HG03378 (cell line): ENCODE data around the gene SH3D19.

Experiments used
- ATAC-seq: cut with Tn5 transposase; IDR thresholded peaks from one replicate; pipeline ENCODE4 v1.9.1; 2021; ENCODE audit warnings: mild to moderate bottlenecking, moderate library complexity; ENCODE audit not compliant: unreplicated experiment

SH3D19 gene

GRCh38 chr4:151202381-151202780 is 123.0 kb downstream of the SH3D19 start:
- no peak for ATAC-seq

DNA sequence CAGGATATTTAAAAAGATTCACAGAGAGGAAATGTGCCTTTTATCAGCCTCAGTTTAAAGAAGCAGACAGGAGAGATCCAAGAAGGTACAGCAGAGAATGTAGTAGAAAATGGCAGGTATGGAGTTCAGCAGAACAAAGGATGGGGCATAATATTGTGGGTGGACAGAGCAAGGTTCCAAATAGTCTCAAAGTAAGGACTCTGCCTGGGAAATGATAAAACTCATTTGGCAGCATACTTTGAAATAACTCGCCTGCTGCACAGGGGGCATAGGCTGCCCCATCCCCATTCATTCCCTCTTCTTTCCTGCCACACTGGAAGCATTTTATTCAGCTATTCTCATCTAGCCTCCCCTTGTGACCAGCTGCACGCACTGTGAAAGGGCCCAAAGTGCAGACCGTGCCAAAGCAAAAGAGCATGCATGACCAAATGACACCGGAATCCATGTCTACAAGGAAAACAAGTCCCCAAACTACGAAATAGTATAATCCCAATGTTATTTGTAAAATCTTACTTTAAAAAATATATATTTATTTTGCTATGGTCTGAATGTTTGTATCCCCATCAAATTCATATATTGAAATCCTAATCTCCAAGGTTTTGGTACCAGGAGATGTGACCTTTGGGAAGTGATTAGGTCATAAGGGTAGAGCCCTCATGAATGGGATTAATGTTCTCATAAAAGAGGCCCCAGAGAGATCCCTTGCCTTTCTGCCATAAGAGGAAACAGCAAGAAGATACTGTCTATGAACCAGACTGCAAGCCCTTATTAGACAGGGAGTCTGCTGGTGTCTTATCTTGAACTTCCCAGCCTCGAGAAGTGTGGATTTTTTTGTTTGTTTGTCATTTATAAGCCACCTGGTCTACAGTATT is 125.8 kb downstream of the SH3D19 start:
- ATAC-seq = no peak

DNA sequence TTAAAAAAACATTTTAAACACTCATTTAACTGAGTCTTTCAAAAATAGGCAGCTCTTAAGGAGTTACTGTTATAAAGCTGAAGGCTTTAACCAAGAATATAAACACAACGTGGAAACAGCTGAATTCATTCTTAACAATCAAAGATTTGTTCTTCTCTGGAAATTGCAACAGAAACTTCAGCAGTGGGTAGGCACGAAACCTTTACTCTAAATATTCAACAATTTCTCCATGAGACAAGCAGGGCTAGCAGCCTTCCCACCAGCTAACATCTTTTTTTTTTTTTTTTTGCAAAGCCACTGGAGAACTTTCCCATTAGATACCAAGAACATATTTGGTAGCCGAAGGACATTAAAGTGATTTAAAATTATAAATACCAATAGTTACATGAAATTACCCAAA is 126.7 kb downstream of the SH3D19 start:
- ATAC-seq = no peak

DNA sequence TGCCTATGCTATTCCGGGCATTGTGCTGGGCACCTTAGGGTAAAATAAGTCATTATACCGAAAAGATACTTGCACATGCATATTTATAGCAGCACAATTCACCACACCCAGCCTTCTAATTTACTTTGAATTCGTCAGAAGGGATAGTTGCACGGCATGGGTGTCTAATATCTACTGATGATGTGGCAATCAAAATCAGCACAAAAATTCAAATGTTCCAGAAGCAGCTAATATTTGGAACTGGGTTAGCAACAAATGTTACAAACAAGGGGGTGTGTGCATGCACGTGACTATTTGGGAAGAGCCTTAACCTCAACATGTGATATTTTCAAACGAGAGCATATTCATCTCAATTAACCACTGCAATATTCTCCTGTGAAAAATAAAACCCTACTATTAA is 128.2 kb downstream of the SH3D19 start:
- no peak for ATAC-seq

DNA sequence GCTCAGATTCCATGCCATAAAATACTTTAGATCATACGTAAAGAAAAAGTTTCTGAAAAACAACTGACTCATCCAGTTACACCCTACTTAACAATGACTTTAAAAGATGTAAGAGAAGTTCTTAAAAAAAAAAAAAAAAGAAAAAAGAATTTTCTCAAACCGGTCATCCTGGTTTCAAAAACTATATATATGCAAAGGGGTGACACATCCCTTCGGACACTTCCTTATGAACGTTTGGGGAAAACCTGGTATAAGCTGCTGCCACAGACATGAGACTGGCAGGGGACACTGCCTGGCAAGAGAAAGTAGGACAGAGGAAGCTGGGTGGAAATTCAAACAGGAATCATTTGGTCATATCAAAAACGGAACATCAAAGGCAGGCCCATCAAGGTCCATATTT is 129.6 kb downstream of the SH3D19 start:
- ATAC-seq = no peak

- ATAC-seq = no peak
These were observed 132.0 kb downstream of the SH3D19 start for GRCh38 chr4:151193414-151193813.

DNA sequence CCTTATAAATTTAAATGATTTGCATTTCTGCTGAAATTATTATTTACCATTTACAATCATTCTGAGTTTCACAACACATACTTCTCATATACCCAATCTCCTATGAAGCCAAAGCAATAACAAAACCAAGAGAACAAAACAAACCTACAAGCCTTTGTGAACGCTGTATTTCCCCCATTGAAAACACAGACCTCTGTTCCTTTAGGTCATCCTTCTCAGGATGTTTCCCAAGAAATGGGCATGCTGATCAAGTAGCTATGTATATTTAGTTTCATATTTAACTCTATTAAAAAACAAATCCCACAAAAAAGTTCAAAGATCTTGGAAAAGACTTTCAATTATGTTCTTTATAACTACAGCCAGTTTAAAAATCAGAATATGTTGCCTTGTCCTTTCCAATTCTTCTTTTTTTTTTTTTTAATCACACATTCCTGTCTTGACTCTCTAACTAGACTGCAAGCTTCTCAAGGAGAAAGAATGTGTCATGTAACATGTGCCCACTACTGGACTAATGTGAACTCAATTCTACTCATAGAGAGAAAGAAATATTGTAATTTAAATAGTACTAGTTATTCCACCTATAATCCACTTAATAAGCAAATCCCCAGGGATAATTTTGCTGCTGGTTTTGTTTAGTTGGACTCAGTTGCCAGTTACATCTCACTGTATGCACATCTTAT is 132.7 kb downstream of the SH3D19 start:
- no peak for ATAC-seq

DNA sequence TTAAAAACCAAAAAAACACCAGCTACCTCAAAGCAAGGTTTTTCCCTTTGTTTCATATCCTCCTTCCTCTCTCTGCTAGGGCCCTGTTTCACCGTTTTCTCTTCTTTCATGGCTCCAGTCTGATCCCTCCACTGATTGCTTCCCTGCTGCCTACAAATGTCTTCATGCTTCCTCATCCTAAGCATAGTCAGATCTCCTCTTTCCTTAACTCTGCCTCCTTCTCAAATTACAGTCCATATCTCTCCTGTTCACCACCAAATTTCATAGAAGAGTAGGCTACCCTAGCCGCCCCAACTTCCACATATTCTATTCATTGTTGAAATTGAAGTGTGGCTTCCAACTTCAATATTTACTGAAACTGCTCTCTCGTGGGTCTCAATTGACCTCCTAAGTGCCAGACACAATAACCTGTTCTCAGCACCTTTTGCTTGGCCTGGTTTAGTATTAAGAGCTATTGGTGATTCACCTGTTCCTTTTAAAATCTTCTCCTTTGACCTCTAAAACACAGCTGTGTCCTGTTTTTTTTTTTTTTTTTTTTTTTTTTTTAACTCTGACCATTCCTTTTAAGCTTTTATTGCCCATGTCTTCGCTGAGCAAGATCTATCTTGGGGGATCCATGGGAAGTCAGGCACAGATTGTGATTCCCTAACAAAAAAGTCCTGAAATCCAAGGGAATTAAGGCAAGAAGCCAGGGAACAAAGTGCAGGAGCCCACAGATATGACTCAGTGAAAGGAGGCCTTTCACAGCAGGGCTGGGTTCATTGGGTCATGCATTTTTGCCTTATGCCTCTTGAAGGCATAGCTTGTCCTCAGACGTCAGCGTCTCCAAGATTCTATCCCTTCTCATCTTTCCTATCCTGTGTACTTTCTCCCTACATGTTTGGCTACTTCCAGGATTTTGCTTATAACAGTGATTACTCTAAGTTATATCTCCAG is 140.6 kb downstream of the SH3D19 start:
- ATAC-seq = no peak

GRCh38 chr4:151182455-151182996 is 142.9 kb downstream of the SH3D19 start:
- no peak for ATAC-seq

DNA sequence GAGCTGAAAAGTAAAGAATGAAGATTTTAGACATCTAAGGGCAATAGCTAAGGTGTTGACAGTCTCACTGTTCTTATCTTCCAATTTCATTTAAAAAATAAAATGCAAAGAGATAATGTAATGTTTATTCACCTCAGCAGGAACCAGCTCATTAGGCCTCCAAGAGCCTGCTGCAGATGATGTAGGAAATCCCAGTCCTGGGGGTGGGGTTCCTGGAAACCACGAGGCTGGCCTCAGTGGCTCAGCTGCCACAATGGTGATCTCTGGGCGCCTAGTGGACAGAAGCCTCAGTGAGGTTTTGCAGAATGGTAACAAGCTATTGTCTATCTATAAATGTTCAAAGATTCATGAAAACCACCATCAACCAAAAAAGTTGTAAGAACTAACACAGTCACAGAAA is 148.7 kb downstream of the SH3D19 start:
- ATAC-seq = no peak

- ATAC-seq = no peak
These were observed 149.4 kb downstream of the SH3D19 start for GRCh38 chr4:151175754-151176631.

DNA sequence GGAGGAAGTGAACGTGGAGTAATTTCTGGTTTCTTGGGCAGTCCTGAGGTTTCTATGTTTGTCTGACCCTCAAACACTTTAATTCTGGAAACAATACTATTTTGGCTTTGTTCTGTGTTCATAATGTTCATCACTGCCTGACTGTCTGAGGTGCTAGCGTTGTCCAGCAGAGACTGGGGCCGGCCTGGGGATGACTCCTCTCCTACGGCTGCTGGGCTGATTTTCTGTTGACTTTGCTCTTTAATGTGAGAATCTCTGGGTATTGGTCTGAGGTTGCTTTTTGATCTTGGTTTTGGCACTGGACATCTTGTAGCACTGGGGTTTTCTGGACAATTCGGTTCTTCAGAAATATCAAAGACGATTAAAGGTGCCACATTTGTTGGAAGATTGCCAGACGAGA is 150.2 kb downstream of the SH3D19 start:
- no peak for ATAC-seq

- ATAC-seq = no peak
These were observed 150.6 kb downstream of the SH3D19 start for GRCh38 chr4:151174784-151175183.

DNA sequence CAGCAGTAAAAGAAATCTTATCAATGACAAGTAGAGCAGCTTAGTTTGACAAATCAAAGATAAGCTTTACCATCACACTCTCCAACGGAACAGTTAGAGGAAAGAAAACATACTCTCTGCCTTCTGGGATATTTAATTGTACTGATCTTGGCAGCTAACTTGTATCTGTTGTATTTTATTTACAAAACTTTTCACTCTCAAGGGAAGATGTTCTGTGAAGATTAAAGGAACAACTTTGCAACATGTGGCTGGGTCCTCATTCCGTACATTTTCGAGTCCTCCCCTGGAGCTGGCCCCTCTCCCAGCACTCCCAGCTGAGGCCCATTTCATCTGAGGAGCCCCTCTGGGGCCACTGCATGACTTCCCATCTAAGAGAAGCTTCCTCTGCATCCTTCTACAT is 151.5 kb downstream of the SH3D19 start:
- no peak for ATAC-seq

- ATAC-seq = no peak
These were observed 155.5 kb downstream of the SH3D19 start for GRCh38 chr4:151169900-151170299.

DNA sequence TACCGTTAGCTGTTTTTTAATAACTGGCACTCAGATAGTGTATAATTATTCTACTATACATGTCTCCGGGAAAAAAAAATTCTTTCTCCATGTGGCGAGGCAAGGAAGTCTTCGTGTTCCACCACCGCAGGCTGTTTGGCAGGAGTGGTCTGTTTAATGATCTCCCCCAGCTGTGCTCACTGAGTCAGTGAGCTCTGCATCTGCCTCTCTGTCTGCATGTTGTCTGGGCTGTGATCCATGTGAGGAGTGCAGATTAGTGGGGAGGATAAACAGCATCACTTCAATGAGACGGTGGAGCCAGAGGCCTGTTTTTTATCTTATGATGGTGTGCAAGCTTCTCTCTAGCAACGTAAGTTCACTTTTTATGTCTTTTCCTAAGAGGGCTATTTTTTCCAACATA is 156.2 kb downstream of the SH3D19 start:
- ATAC-seq = no peak

DNA sequence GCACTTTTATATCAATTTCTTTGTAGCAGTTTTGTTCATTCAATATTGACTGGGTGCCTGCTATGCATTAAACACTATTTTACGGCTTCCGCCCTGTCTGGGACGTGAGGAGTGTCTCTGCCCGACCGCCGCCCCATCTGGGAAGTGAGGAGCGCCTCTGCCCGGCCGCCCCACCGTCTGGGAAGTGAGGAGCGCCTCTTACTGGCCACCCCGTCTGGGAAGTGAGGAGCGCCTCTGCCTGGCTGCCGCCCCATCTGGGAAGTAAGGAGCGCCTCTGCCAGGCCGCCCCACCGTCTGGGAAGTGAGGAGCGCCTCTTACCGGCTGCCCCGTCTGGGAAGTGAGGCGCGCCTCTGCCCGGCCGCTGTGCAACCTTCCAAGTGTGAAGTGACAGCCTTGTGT is 157.8 kb downstream of the SH3D19 start:
- no peak for ATAC-seq

GRCh38 chr4:151166636-151167035 is 158.8 kb downstream of the SH3D19 start:
- ATAC-seq = no peak

GRCh38 chr4:151165205-151166000 is 160.0 kb downstream of the SH3D19 start:
- ATAC-seq = no peak
